GM12875 (cell line): ENCODE measurements around the gene FCAMR.

ENCODE experiments used
- H3K4me3 ChIP-seq: one replicate; pipeline ENCODE4 v1.5.1; 2011; ENCODE audit warnings: low read depth, low read length, control low read depth
- CTCF ChIP-seq: IDR thresholded peaks from 2 replicates; pipeline ENCODE4 v1.5.1; 2011; ENCODE audit warnings: low read depth, mild to moderate bottlenecking, control low read depth, inconsistent platforms, low read length, moderate library complexity, borderline replicate concordance; ENCODE audit not compliant: insufficient read depth

The FCAMR gene

GRCh38 chr1:206909883-206910318, 60.4 kb downstream of the FCAMR start:
- no peak for TF ChIP-seq CTCF
- peak overlapping the region; percentile 31 for H3K4me3 ChIP-seq

GRCh38 chr1:206909161-206909882, 60.9 kb downstream of the FCAMR start:
- H3K4me3 ChIP-seq: peak overlapping the region; percentile 31
- TF ChIP-seq CTCF: no peak

- no peak overlapping the region for H3K4me3 ChIP-seq
- no peak for TF ChIP-seq CTCF
Observed at GRCh38 chr1:206908038-206908437, 62.2 kb downstream of the FCAMR start.
